GM19463 (cell line): Measurements from ENCODE around the gene DEDD2.

Experiments
- ATAC-seq: cut with Tn5 transposase; IDR thresholded peaks from one replicate; pipeline ENCODE4 v1.9.1; 2021; ENCODE audit warnings: mild to moderate bottlenecking, moderate library complexity; ENCODE audit not compliant: unreplicated experiment

Gene DEDD2

GRCh38 chr19:42229301-42229854 is 11.9 kb upstream of the DEDD2 start:
- no peak for ATAC-seq

GRCh38 chr19:42228641-42229040 is 11.2 kb upstream of the DEDD2 start:
- ATAC-seq = no peak

DNA sequence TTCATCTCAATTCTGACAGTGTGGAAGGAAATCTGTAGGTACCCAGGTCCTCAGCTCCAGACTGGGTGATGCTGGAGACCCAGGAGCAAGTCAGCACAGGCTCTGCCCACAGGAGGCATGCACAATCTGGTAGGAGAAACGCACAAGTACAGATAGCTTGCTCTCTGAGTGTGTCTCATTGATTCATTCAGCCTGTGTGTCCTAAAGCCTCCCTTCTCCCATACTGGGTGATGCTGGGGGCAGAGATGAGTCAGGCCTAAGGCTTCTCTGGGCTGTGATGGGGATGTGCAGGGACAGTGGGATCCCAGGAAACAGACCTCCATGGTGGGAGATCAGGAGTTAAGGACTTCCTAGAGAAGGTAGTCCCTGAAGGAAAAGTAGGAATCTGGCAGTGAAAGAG is 9.4 kb upstream of the DEDD2 start:
- no peak for ATAC-seq

DNA sequence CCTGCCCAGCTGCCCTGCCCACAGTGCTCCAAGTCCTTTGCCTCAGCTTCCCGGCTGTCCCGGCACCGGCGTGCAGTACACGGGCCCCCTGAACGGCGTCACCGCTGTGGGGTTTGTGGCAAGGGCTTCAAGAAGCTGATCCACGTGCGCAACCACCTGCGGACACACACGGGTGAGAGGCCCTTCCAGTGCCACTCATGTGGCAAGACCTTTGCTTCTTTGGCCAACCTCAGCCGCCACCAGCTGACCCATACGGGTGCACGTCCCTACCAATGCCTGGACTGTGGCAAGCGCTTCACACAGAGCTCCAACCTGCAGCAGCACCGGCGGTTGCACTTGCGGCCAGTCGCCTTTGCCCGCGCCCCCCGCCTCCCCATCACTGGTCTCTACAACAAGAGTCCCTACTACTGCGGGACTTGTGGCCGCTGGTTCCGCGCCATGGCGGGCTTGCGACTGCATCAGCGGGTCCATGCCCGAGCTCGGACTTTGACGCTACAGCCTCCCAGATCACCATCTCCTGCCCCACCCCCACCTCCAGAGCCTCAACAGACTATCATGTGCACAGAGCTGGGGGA is 8.3 kb upstream of the DEDD2 start:
- ATAC-seq = no peak

- no peak for ATAC-seq
Measured at GRCh38 chr19:42224940-42225717, 7.7 kb upstream of the DEDD2 start.

DNA sequence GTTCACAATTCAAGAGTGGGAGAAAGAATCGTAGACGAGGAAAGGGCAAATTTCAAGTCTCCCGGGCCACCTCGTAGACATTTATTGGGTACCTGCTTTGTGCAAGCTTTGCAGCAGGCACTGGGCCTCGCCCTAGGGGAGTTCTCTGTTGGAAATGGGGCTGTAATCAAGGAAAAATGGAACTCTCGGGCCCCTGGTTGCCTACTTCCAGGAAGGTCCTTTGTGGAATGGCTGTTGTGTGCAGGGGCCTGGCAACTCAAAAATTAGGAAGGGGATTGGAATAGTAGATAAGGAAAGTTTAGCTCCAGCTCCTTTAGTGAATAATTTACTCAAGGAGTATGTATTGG is 3.2 kb upstream of the DEDD2 start:
- ATAC-seq = no peak

DNA sequence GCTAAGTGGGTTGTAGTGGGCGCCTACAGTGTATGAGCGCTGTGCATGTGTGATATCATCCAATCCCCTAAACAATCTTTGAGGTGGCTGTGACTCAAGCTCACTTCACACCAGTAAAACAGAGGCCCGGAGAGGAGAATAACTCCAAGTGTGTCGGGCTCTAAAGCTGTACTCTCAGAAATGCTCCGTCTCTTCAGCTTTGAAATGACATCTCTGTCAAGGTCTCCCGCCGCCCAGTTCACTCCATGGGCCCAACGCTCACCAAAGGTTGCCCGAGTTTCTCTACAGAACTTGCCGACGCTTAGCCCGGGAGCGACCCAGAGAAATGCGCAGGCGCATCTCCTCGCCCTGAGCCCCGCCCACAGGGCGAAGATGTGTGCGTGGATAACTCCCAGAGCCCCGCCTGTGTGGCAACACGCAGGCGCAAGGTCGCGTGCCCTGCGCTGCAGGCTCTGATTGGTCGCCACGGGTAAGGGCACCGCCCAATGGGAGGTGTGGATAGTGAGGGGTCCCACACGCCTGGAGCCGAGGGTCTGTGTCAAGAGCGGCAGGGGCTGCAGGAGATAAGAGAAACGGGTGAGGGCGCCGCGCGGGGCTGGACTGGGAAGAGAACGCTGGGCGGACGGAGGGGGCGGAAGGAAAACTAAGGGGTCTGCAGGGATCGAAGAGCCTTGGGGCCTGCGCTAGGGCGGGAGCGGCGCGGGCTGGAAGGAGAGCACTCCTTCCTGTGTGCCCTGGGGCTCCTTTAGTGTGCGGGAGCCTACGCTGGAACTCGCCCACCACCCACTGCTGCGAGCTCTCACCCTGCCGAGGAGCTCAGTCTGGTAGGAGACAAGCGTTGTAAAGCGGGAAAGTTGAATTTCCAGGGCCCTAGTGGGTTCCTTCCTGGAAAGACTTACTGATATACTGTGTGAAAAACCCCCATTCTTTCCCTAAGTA is 2.6 kb upstream of the DEDD2 start, which contains the start of gene ZNF526:
ZNF526 (plus strand) TSS at position 501 of the 939 bp plus-strand sequence. CDS start 4,092 bp downstream, outside the sequence.
- peak; percentile 82 for ATAC-seq

- ATAC-seq = no peak
Measured at GRCh38 chr19:42216653-42217519, 591 bp downstream of the DEDD2 start.

DNA sequence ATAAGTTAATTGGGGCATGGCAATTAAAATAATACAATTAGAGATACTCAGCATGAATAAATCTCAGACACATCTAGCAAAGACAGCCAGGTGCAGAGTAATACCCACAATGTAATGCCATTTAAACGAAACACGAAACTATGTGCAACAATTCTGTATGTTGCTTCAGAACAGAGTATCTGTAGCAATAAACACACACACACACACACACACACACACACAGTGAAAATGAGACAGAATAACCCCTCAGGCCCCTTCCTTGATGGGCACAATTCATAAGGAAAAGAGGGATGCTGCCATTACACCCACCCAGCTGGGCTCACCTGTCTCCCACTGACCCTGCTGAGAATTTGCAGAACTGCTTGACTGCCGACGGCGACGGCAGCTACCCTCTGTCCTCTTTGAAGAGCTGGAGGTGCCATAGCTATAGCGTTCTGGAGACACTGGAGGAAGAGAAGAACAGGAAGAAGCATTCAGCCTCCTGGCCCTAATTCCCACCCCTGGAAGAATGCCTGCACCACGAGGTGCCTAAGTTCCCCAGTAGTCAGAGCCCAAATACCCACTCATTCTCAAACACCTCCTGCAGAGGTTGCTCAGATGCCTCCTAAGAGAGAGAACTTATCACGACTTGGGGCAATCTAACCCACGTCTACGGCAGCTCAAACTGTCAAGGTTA is 2.5 kb downstream of the DEDD2 start:
- no peak for ATAC-seq

GRCh38 chr19:42212886-42213285 is 4.6 kb downstream of the DEDD2 start:
- no peak for ATAC-seq

DNA sequence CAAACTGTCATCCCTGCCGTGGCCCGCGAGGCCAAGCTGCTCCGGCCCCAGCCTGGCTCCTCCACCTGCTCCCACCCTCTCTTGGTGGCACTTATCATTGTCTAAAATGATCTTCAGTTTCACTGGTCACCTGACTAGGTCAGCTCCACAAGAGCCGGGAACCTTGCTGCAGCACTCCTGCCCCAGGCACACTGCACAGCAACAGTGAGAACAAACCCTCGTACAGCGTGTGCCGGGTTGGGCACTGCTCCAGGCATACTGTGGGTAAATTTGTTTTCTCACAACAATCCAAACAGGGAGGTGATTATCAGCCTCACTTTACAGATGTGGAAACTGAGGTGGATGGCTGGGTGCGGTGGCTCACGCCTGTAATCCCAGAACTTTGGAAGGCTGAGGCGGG is 8.9 kb downstream of the DEDD2 start:
- no peak for ATAC-seq

- ATAC-seq = no peak
Measured at GRCh38 chr19:42207767-42208271, 9.7 kb downstream of the DEDD2 start.

DNA sequence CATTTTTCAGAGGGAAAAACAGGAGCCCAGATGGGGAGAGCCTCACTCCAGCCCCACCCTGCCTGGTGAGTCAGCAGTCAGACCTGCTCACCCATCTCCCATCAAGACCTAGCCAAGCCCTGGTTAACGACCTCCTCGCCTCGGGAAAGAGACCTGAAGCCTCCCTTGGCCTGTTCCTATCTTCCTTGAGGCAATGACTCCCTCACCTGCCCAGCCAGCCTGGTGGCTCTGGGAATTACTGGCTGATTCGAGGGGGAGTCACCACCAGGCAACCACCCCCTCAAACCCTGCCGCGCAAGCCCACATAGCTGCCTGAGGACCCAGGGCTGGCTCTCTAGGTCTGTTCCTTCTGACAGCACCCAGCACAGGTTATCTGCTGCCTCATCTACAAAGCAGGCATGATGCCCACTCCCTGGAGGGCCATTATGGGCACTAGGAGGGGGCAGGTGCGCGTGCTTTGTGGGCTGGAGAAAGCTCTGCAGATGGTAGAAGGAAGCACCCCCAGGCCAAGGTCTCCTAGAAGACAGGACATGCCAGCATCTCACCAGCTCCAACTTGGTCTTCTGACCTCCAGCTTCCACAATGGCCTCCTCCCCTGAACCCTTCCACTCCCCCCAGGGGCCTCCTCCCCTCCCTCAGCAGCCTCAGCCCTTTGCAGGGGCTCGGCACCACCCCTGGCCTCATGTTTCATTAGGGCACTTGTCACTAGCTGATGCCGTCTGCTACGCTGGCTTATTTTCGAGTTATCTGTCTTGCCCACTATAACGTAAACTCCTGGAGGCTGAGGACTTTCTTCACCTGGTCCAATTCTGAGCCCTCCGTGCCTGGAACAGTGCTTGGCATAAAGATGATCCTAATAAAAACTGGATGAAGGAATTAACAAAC is 10.4 kb downstream of the DEDD2 start:
- no peak for ATAC-seq

DNA sequence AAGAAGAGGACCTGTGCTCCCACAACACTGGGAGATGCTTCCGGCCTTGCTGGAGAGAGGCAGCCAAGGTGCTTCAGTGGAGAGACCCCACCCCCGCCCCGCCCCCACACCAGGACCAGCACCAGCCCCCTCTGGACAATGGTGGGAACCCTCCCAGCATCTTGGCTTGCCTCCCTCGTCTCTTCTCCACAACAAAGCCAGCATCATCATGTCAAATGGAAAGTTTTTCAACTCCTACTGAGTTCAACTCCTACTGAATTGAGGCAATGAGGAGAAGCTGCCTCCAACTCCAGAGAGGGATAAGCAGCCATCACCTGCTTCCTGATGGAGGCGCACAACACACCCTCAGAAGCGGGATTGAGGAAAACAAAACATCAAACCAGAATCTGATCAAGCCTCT is 12.8 kb downstream of the DEDD2 start:
- no peak for ATAC-seq

- ATAC-seq = no peak
Measured at GRCh38 chr19:42203700-42204099, 13.8 kb downstream of the DEDD2 start.

- ATAC-seq = no peak
Measured at GRCh38 chr19:42202290-42202880, 15.1 kb downstream of the DEDD2 start.

GRCh38 chr19:42201489-42202289 is 15.8 kb downstream of the DEDD2 start:
- ATAC-seq = peak; percentile 52
